ENCODE measurements around the gene BCDIN3D. TPM values are rescaled to one million over a fixed set of nuclear protein-coding genes. Genes with fewer than 3 reads are reported as not detected.
"Not testable (repeated sequence)": the region's sequence is repeated elsewhere in the genome, so short reads cannot be mapped to it uniquely, and the experiment has no call there.

BCDIN3D gene
- total RNA-seq, 2 donors from 2014 or later: 3.3 to 3.7 TPM

DNA sequence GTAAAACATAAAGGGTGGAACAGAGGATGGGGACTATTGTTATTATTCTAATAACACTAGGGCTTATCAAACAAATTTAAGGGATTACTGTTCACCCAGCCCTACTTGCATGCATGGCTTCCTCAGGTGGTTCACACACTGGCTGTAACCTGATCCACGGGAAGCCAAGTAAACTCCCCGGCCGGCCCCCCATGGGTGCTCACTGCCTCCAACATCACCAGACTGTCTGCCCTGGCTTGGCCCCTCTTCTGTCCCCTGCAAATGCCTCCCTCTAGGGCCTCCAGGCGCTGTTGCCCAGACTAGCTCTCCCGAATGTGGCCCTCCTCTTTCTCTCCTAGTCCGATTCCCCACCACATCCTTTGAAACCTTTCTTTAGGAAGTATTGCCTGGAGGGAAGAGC is 42.2 kb upstream of the BCDIN3D start:
- H3K9ac ChIP-seq (ENCODE audit: low read depth in 2 of 2, low read length in 2 of 2): no peak overlapping the region
- H3K27me3 ChIP-seq: no peaks in the 10 kb centered on the region
- no peak for DNase-seq
- no peak overlapping the region for H3K27ac ChIP-seq
- no peaks in the 10 kb centered on the region for H3K36me3 ChIP-seq
- H3K4me1 ChIP-seq: peaks cover 12% of the 10 kb centered on the region
- no peak overlapping the region for H3K4me3 ChIP-seq
- intact Hi-C loops (cut with DNase I): no loop called here
- TF ChIP-seq, protein P1, sequence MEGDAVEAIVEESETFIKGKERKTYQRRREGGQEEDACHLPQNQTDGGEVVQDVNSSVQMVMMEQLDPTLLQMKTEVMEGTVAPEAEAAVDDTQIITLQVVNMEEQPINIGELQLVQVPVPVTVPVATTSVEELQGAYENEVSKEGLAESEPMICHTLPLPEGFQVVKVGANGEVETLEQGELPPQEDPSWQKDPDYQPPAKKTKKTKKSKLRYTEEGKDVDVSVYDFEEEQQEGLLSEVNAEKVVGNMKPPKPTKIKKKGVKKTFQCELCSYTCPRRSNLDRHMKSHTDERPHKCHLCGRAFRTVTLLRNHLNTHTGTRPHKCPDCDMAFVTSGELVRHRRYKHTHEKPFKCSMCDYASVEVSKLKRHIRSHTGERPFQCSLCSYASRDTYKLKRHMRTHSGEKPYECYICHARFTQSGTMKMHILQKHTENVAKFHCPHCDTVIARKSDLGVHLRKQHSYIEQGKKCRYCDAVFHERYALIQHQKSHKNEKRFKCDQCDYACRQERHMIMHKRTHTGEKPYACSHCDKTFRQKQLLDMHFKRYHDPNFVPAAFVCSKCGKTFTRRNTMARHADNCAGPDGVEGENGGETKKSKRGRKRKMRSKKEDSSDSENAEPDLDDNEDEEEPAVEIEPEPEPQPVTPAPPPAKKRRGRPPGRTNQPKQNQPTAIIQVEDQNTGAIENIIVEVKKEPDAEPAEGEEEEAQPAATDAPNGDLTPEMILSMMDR (IDR thresholded peaks at IDR 0.05): no peak
- H3K9me3 ChIP-seq: no peaks in the 10 kb centered on the region

- Histone ChIP-seq H3K27me3 (no peaks in the 10 kb centered on the region), H3K27ac (no peak overlapping the region), H3K4me3 (no peak overlapping the region), H3K36me3 (no peaks in the 10 kb centered on the region), H3K9ac (ENCODE audit: low read depth in 2 of 2, low read length in 2 of 2) (no peak overlapping the region), H3K9me3 (no peaks in the 10 kb centered on the region), H3K4me1 (peaks cover 2% of the 10 kb centered on the region)
- TF ChIP-seq, protein P1 (IDR thresholded peaks at IDR 0.05): no peak
- intact Hi-C loops (cut with DNase I): no loop called here
- no peak for DNase-seq
These were observed 40.1 kb upstream of the BCDIN3D start for GRCh38 chr12:49882851-49883464.

DNA sequence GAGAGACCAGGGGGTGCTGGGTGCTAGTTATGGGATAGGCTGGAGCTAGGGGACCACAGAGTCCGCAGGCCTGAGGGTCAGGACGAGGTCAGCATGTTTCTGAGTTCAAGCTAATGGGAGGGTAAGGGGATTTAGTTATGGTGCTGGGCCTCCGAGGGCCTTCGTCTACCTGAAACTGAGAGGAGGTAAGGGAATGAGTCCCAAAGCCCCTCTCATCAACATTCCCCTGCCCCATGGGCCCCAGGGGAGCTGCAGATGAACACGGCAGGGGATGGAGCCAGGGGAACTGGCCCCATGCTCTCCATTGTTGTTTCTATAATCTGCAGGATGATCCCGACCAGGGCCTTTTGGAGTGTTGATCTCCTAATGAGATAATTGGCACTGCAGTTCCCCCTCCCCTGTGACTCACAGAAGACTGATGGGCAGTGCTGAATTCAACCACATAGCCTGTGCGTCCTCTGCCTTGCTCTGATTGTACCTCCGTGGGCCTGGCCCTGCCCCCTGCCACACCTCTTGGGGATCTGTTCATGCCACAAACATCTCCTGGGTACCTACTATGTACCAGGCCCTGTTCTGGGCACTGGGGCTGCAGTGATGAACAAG is 39.4 kb upstream of the BCDIN3D start:
- no peaks in the 10 kb centered on the region for H3K27me3 ChIP-seq
- no peak overlapping the region for H3K4me3 ChIP-seq
- no peaks in the 10 kb centered on the region for H3K4me1 ChIP-seq
- TF ChIP-seq, protein P1 (IDR thresholded peaks at IDR 0.05): no peak
- no peak overlapping the region for H3K27ac ChIP-seq
- intact Hi-C loops (cut with DNase I): no loop called here
- H3K36me3 ChIP-seq: no peaks in the 10 kb centered on the region
- DNase-seq: no peak
- H3K9ac ChIP-seq (ENCODE audit: low read depth in 2 of 2, low read length in 2 of 2): no peak overlapping the region
- H3K9me3 ChIP-seq: no peaks in the 10 kb centered on the region

DNA sequence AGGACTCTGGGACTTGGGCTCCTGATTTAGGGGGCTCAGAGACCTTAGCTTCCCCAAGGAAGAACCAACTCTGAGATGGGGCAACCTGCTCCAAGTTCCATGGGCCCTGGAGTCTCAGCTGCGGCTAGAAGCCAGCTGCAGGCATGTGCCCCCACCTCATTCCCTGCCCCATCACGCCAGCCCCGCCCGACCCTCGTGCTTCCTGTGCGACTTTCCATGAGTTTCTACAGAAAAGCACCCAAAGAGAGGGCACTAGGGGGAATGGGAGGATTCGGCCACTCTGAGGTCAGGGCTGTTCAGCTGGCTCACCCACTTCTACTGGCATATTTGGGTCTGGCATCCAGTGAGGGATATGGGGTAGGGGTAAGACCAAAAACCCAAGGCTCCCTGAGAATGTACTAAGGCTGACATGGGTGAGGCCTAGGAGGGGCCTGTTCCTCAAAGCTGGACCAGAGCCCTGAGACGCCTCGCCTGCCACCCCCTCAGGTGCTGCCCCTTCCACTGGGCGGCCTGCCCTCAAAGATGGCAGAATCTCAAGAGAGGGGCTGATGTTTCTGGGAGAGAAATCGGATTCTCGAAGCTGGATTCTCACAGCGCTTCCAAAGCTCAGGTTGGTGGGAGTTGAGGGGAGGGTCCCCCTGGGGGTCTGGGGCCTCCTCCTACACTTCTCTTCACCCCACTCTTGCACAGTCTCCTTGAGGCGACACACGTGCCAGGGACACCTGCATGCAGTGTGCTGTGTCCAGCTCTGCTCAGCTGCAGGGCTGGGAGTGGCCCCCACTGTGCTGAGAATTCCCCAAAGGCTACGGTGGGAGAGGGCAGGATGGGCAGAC is 38.7 kb upstream of the BCDIN3D start:
- no peaks in the 10 kb centered on the region for H3K27me3 ChIP-seq
- no peak overlapping the region for H3K4me3 ChIP-seq
- no peaks in the 10 kb centered on the region for H3K9me3 ChIP-seq
- H3K36me3 ChIP-seq: no peaks in the 10 kb centered on the region
- H3K9ac ChIP-seq (ENCODE audit: low read depth in 2 of 2, low read length in 2 of 2): no peak overlapping the region
- no peak overlapping the region for H3K27ac ChIP-seq
- no peaks in the 10 kb centered on the region for H3K4me1 ChIP-seq
- no peak for DNase-seq
- TF ChIP-seq, protein P1 (IDR thresholded peaks at IDR 0.05): no peak
- intact Hi-C loops (cut with DNase I): no loop called here

DNA sequence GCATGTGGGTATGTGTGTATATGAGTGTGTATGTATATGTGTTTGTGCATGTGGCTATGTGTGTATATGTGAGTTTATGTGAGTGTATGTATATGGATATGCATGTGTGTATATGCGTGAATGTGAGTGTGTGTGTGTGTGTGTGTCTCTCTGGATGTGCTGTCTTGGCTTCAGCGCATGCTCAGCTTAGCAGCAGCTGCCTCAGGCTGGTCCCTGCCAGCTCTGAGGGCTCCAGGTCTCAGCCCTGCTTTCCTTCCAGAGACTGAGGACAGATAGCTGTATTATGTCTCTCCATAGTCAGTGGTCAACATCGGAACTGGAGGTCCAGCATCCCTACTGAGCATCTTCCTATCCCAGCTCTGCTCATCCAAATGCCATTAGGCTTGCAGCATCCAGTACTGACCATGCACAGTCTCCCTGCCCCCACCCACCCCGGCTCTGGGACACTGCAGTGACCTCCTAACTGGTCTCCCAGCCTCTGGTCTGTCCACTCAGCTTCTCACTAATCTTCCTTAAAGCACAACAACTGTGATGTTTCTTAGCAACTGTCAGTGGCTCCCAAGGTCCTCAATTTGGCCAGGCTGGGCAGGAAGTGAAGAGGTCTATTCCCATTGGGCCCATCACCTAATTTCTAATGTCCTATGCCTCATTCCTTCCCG is 38.0 kb upstream of the BCDIN3D start:
- intact Hi-C loops (cut with DNase I): no loop called here
- no peaks in the 10 kb centered on the region for H3K9me3 ChIP-seq
- H3K4me1 ChIP-seq: no peaks in the 10 kb centered on the region
- H3K27ac ChIP-seq: no peak overlapping the region
- no peaks in the 10 kb centered on the region for H3K36me3 ChIP-seq
- H3K9ac ChIP-seq (ENCODE audit: low read depth in 2 of 2, low read length in 2 of 2): no peak overlapping the region
- DNase-seq: no peak
- H3K4me3 ChIP-seq: no peak overlapping the region
- TF ChIP-seq, protein P1 (IDR thresholded peaks at IDR 0.05): no peak
- no peaks in the 10 kb centered on the region for H3K27me3 ChIP-seq

- DNase-seq; H3K36me3 ChIP-seq; intact Hi-C loops (cut with DNase I); H3K4me3 ChIP-seq; H3K9me3 ChIP-seq; H3K4me1 ChIP-seq; H3K9ac ChIP-seq (ENCODE audit: low read depth in 2 of 2, low read length in 2 of 2); H3K27me3 ChIP-seq; H3K27ac ChIP-seq: not testable (repeated sequence)
These were observed 36.2 kb upstream of the BCDIN3D start for GRCh38 chr12:49879065-49879464.
